CD14-positive monocyte (primary cell): Measurements from ENCODE around the gene SNX32. TPM values are rescaled to one million over a fixed set of nuclear protein-coding genes. Genes with fewer than 3 reads are reported as not detected.

Experiments used
- DNase-seq, 3 donors: peaks; one replicate each; pipeline ENCODE4 v3.0.0-alpha.2; 2011 to 2022
- H2AFZ ChIP-seq: 2 replicates; pipeline ENCODE4 v1.6.0; 2012; ENCODE audit warnings: mild to moderate bottlenecking, low read depth, low read length, inconsistent platforms; ENCODE audit not compliant: insufficient read depth, poor library complexity, severe bottlenecking
- H3K27ac ChIP-seq, 2 donors: 1 replicate in 1 of 2; 2 replicates in 1 of 2; pipeline ENCODE4 v1.5.1; 2012 to 2013; ENCODE audit warnings: low read length in 2 of 2, control low read depth in 1 of 2, inconsistent platforms in 1 of 2, low read depth in 1 of 2, mild to moderate bottlenecking in 1 of 2
- H3K27me3 ChIP-seq, 2 donors: one replicate each; pipeline versions ENCODE4 v1.6.0 to v1.6.1; 2011 to 2013; ENCODE audit warnings: low read length in 2 of 2; ENCODE audit not compliant: control insufficient read depth in 2 of 2, insufficient read depth in 2 of 2
- H3K36me3 ChIP-seq, 2 donors: replicated peaks in 1 of 2; 1 replicate in 1 of 2; 2 replicates in 1 of 2; pipeline versions ENCODE4 v1.5.1 to v1.6.1; 2012 to 2013; ENCODE audit warnings: low read length in 2 of 2, control low read depth in 1 of 2, inconsistent platforms in 1 of 2, mild to moderate bottlenecking in 1 of 2; ENCODE audit not compliant: insufficient read depth in 2 of 2, control insufficient read depth in 1 of 2
- H3K4me1 ChIP-seq, 2 donors: 1 replicate in 1 of 2; 2 replicates in 1 of 2; pipeline versions ENCODE4 v1.5.1 to v1.6.1; 2012 to 2013; ENCODE audit warnings: low read length in 2 of 2, control low read depth in 1 of 2, inconsistent platforms in 1 of 2, mild to moderate bottlenecking in 1 of 2, moderate library complexity in 1 of 2; ENCODE audit not compliant: insufficient read depth in 2 of 2, control insufficient read depth in 1 of 2
- H3K4me2 ChIP-seq: replicated peaks from 2 replicates; pipeline ENCODE3; 2012; ENCODE audit warnings: low read length, moderate library complexity, mild to moderate bottlenecking; ENCODE audit not compliant: poor library complexity, severe bottlenecking; ENCODE audit errors: extremely low read depth
- H3K4me3 ChIP-seq, 3 experiments: fragments of 200-600 bp in 1 of 3; sonication (generic) in 1 of 3; replicated peaks in 1 of 3; 1 replicate in 2 of 3; 2 replicates in 1 of 3; pipeline ENCODE4 v1.5.1; 2011 to 2013; ENCODE audit warnings: low read length in 3 of 3, mild to moderate bottlenecking in 3 of 3, control low read depth in 2 of 3, low read depth in 2 of 3, inconsistent platforms in 1 of 3, moderate library complexity in 1 of 3
- H3K79me2 ChIP-seq: 2 replicates; pipeline ENCODE4 v1.6.0; 2012; ENCODE audit warnings: mild to moderate bottlenecking, control low read depth, inconsistent platforms, low read length, moderate library complexity; ENCODE audit not compliant: insufficient read depth
- H3K9ac ChIP-seq: 2 replicates; pipeline ENCODE4 v1.6.0; 2017; ENCODE audit warnings: low read length, mild to moderate bottlenecking; ENCODE audit not compliant: insufficient read depth, poor library complexity, severe bottlenecking
- H3K9me3 ChIP-seq, 2 donors: replicated peaks in 1 of 2; 1 replicate in 1 of 2; 2 replicates in 1 of 2; pipeline versions ENCODE4 v1.5.1 to v1.6.1; 2012 to 2013; ENCODE audit warnings: low read length in 2 of 2, control low read depth in 1 of 2; ENCODE audit not compliant: control insufficient read depth in 1 of 2, insufficient read depth in 1 of 2
- H4K20me1 ChIP-seq: 2 replicates; pipeline ENCODE4 v1.6.0; 2012; ENCODE audit warnings: mild to moderate bottlenecking, low read length, control low read depth, moderate library complexity; ENCODE audit not compliant: insufficient read depth
- H3K27ac Mint-ChIP-seq, 7 donors: one replicate each; pipeline ENCODE4 v1.8.0; 2020; ENCODE audit warnings: mild to moderate bottlenecking in 7 of 7, mixed read lengths in 7 of 7, moderate library complexity in 6 of 7, inconsistent platforms in 2 of 7
- H3K27me3 Mint-ChIP-seq, 3 donors: one replicate each; pipeline ENCODE4 v1.8.0; 2021 to 2022; ENCODE audit warnings: low read depth in 3 of 3, mild to moderate bottlenecking in 3 of 3, mixed read lengths in 3 of 3, moderate library complexity in 3 of 3, inconsistent platforms in 1 of 3
- H3K36me3 Mint-ChIP-seq, 2 donors: one replicate each; pipeline ENCODE4 v1.8.0; 2020; ENCODE audit warnings: mixed read lengths in 2 of 2, inconsistent platforms in 1 of 2, mild to moderate bottlenecking in 1 of 2
- H3K4me1 Mint-ChIP-seq: one replicate; pipeline ENCODE4 v1.8.0; 2020; ENCODE audit warnings: mild to moderate bottlenecking, mixed read lengths
- H3K4me3 Mint-ChIP-seq, 2 donors: one replicate each; pipeline ENCODE4 v1.8.0; 2020; ENCODE audit warnings: mild to moderate bottlenecking in 2 of 2, mixed read lengths in 2 of 2, moderate library complexity in 1 of 2
- H3K9me3 Mint-ChIP-seq, 7 donors: one replicate each; pipeline ENCODE4 v1.8.0; 2020 to 2022; ENCODE audit warnings: mixed read lengths in 7 of 7, mild to moderate bottlenecking in 6 of 7, moderate library complexity in 6 of 7, inconsistent platforms in 2 of 7
- WGBS: methylation state at CpG from one replicate; pipeline ENCODE4 v1.1.5; 2013; ENCODE audit warnings: missing lambda C conversion rate; ENCODE audit not compliant: insufficient coverage; 5-methylcytosine and 5-hydroxymethylcytosine counted together
- intact Hi-C, 2 donors: fragments of 100-400 bp; cut with micrococcal nuclease; formaldehyde crosslinking; loops; one replicate each; pipeline versions ENCODE4 v1.15.0 to v1.15.1; 2023
- polyA plus RNA-seq, 3 donors: library from polyadenylated mRNA; depleted of rRNA in 1 of 3; unstranded in 2 of 3; stranded (reverse) in 1 of 3; fragments of 300-500 nt in 2 of 3; fragments of >200 nt in 1 of 3; fragmentation: Illumina TruSeq in 2 of 3; gene quantifications; 1 replicate in 2 of 3; 2 replicates in 1 of 3; pipeline ENCODE4 v1.2.3, GENCODE V29; 2012 to 2021
- TF ChIP-seq, protein P1 (sequence below): fragments of 200-600 bp; IDR thresholded peaks from one replicate; pipeline ENCODE4 v1.8.0; 2022; ENCODE audit warnings: antibody characterized with exemption, mild to moderate bottlenecking

Gene SNX32
- polyA plus RNA-seq, 3 donors = 0.07 to 0.40 (median 0.12) TPM

DNA sequence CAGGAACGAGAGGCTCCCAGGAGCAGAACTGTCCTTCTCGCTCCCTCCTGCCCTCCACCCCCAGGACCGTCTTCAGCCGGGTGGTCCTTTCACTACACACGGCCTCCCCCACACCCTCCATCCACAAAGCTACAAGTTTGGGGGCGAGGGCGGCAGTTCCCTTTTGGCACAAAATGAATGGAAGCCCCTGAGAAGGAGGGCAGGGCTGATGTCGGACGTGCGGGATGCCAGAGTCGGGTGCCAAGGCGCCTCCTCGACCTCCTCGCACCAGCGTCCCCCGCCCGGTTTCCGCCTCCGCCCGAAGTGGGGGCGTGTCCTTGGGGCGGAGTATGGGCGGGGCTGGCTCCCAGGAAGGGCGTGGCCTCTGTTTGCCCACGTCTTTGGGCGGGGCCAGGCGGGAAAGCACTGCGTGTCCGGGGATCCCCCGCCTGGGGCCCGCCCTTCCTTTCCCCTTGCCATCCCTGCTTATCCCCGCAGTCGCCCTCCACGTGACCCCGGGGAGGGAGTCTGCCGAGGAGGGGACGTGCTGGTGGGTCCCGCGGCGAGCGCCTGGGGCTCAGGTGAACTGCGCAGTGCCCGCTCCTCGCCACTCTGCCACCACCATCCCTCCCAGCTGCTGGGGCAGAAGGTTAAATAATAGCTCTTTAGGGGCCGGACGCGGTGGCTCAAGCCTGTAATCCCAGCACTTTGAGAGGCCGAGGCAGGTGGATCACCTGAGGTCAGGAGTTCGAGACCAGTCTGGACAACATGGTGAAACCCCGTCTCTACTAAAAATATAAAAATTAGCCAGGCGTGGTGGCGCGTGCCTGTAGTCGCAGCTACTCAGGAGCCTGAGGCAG is 39.8 kb downstream of the SNX32 start:
- H3K9me3 ChIP-seq = no peaks in the 10 kb centered on the region
- no peaks in the 10 kb centered on the region for H3K27me3 ChIP-seq
- Mint-ChIP-seq H3K9me3 (peaks cover 0 to 4% (median 0%) of the 10 kb centered on the region in 7 donors), H3K27ac (peak overlapping the region; percentile 78 to 96 (median 83)), H3K4me3 (peak overlapping the region; percentile 91 to 97), H3K27me3 (peaks cover 8 to 30% (median 27%) of the 10 kb centered on the region in 3 donors), H3K36me3 (no peaks in the 10 kb centered on the region), H3K4me1 (peaks cover 24% of the 10 kb centered on the region)
- peak; percentile 92 to 95 (median 92) for DNase-seq
- no peaks in the 10 kb centered on the region for H3K79me2 ChIP-seq
- TF ChIP-seq, protein P1, sequence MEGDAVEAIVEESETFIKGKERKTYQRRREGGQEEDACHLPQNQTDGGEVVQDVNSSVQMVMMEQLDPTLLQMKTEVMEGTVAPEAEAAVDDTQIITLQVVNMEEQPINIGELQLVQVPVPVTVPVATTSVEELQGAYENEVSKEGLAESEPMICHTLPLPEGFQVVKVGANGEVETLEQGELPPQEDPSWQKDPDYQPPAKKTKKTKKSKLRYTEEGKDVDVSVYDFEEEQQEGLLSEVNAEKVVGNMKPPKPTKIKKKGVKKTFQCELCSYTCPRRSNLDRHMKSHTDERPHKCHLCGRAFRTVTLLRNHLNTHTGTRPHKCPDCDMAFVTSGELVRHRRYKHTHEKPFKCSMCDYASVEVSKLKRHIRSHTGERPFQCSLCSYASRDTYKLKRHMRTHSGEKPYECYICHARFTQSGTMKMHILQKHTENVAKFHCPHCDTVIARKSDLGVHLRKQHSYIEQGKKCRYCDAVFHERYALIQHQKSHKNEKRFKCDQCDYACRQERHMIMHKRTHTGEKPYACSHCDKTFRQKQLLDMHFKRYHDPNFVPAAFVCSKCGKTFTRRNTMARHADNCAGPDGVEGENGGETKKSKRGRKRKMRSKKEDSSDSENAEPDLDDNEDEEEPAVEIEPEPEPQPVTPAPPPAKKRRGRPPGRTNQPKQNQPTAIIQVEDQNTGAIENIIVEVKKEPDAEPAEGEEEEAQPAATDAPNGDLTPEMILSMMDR = no peak
- WGBS = 0% methylated on average over 35 of the region's 54 CpGs
- H3K9ac ChIP-seq = peak overlapping the region; percentile 61
- H4K20me1 ChIP-seq = no peaks in the 10 kb centered on the region
- peaks cover 20 to 35% of the 10 kb centered on the region in 2 donors for H3K4me1 ChIP-seq
- intact Hi-C loops = loop anchor here in 1 of 2 donors (2.0 kb wide), 1 partner anchor 15 kb away; the partner anchor contains the start of gene CFL1
- peak overlapping the region; percentile 46 to 79 (median 58) for H3K4me3 ChIP-seq
- H2AFZ ChIP-seq = peak overlapping the region; percentile 68
- peak overlapping the region; percentile 97 for H3K4me2 ChIP-seq
- H3K27ac ChIP-seq = peak overlapping the region in 1 of 2 donors; percentile 60
- no peaks in the 10 kb centered on the region for H3K36me3 ChIP-seq

DNA sequence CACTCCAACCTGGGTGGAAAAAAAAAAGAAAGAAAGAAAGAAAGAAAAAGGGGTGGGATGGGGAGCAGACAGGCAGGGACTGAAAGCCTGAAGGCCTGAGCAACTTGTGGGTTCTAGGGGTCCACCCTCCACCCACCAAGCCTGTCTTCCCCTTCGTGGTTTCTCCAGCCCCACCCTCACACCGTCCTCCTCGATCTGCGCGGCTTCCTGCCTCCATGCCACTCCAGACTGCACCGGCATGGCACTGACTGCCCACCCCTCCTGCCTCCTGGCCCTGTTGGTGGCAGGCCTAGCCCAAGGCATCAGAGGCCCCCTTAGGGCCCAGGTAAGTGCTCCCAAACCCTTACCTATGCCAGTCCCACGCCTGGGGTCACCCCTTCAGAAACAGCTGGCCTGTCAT is 45.9 kb downstream of the SNX32 start, which contains the start of gene CTSW:
Gene CTSW, plus strand, starts transcription at position 221 of the 400 bp plus-strand sequence. Its CDS starts 18 bp downstream, at position 239.
- Mint-ChIP-seq H3K27ac (peak within 1 kb of the TSS in 4 of 7 donors; percentile 33 to 71 (median 54)), H3K4me3 (peak within 1 kb of the TSS; percentile 48 to 64), H3K9me3 (peaks cover 0 to 2% (median 0%) of the 10 kb centered on the region in 7 donors), H3K27me3 (peaks cover 0 to 3% (median 2%) of the 10 kb centered on the region in 3 donors), H3K36me3 (peaks cover 24 to 30% of the 10 kb centered on the region in 2 donors), H3K4me1 (peaks cover 21% of the 10 kb centered on the region)
- Histone ChIP-seq H3K4me1 (peaks cover 9 to 17% of the 10 kb centered on the region in 2 donors), H3K36me3 (peaks cover 25% of the 10 kb centered on the region in 2 donors), H3K27ac (no peak within 1 kb of the TSS), H3K4me3 (peak within 1 kb of the TSS in 1 of 3 experiments; percentile 28), H3K79me2 (no peaks in the 10 kb centered on the region), H3K9me3 (no peaks in the 10 kb centered on the region), H2AFZ (peak within 1 kb of the TSS; percentile 65), H3K4me2 (peak within 1 kb of the TSS; percentile 46), H3K27me3 (no peaks in the 10 kb centered on the region), H3K9ac (peak within 1 kb of the TSS; percentile 21), H4K20me1 (peaks cover 9% of the 10 kb centered on the region)
- 0% methylated on average over 6 of the region's 7 CpGs for WGBS
- peak in 1 of 3 donors; percentile 10 for DNase-seq
- TF ChIP-seq, protein P1 = no peak
- intact Hi-C loops = loop anchor here in 1 of 2 donors (5.0 kb wide), 1 partner anchor 108 kb away; no protein-coding TSS in a partner anchor
